ENCODE data around the gene MBL2. TPM values are rescaled to one million over a fixed set of nuclear protein-coding genes. Genes with fewer than 3 reads are reported as not detected.

MBL2 gene
- total RNA-seq, 1 donor from 2014 or later: not detected

GRCh38 chr10:52746169-52746568, 26.4 kb downstream of the MBL2 start:
- ATAC-seq: no peak
- intact Hi-C loops (cut with DNase I): no loop called here

DNA sequence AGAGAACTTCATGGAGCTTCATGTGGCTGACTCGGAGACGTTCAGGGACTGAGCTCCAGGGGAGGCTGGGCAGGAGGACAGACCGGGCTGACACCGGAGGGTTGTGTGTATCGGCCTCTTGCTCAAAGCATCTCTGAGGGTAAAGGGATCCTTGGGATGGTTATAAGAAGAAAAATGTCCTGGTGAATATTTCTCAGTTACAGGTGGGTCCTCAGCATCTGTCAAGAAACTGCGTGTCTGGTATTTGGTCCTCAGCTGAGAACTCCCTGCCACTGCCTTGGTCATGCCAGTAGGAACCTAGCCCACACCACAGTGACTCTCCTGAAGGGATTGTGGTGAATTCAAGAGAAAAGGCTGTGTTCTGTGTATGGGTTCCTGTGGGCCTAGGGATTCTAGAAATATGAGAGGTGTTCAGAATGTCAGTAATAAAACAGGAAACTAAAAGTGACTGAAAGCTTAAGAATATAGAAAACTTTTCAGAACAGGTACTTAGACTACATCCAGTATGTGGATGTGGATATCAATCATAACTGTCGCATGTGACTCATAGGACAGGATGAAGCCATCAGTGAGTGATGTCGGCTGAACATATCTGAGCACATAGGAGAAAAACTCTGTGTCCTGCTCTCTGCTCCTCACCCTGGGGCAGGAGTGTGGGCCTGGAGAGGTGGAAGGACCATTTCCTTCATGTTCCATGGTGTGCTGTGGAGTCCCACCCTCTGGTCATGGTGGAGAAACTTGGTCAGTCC, 28.4 kb downstream of the MBL2 start:
- DNase-seq (ENCODE audit: missing footprints) (no peak), ATAC-seq (no peak)
- intact Hi-C loops (cut with DNase I): no loop called here

More at GRCh38 chr10:52746169-52746568, 26.4 kb downstream of the MBL2 start:
- DNase-seq (ENCODE audit: missing footprints): no peak

DNA sequence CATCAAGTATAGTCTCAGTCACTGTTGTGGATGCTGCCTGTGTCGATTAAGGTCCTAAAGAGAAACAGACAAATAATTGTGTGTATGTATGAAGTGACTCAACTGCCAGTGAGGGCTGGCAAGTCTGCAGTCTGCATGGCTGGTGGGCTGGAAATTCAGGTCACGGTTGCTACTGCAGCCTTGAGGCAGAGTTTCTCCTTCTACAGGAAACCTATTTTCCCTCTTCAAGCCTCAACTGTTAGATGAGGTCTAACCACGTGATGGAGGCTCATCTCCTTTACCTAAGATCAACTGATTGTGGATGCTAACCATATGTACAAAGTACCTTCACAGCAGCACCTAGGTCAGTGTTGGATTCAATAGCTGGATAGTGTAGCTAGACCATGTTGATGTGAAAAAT, 29.9 kb downstream of the MBL2 start:
- ATAC-seq: no peak
- no peak for DNase-seq (ENCODE audit: missing footprints)
- intact Hi-C loops (cut with DNase I): no loop called here

- DNase-seq (ENCODE audit: missing footprints): no peak
- intact Hi-C loops (cut with DNase I): loop anchor here (2.0 kb wide), 1 partner anchor 39 kb away; no protein-coding TSS in a partner anchor
Observed at GRCh38 chr10:52741851-52742250, 30.7 kb downstream of the MBL2 start.

GRCh38 chr10:52740913-52741675, 31.5 kb downstream of the MBL2 start:
- DNase-seq (ENCODE audit: missing footprints) (no peak), ATAC-seq (no peak)
- intact Hi-C loops (cut with DNase I): loop anchor here (2.0 kb wide), 1 partner anchor 40 kb away; no protein-coding TSS in a partner anchor

More at GRCh38 chr10:52741851-52742250, 30.7 kb downstream of the MBL2 start:
- ATAC-seq: no peak

GRCh38 chr10:52740155-52740549, 32.4 kb downstream of the MBL2 start:
- intact Hi-C loops (cut with DNase I): loop anchor here (2.0 kb wide), 1 partner anchor 41 kb away; no protein-coding TSS in a partner anchor
- ATAC-seq: no peak
- DNase-seq (ENCODE audit: missing footprints): no peak

GRCh38 chr10:52739380-52740154, 33.0 kb downstream of the MBL2 start:
- intact Hi-C loops (cut with DNase I): loop anchor here (2.0 kb wide), 1 partner anchor 41 kb away; no protein-coding TSS in a partner anchor
- ATAC-seq (no peak), DNase-seq (ENCODE audit: missing footprints) (no peak)

- ATAC-seq (no peak), DNase-seq (ENCODE audit: missing footprints) (no peak)
- intact Hi-C loops (cut with DNase I): no loop called here
Observed at GRCh38 chr10:52738951-52739350, 33.6 kb downstream of the MBL2 start.

DNA sequence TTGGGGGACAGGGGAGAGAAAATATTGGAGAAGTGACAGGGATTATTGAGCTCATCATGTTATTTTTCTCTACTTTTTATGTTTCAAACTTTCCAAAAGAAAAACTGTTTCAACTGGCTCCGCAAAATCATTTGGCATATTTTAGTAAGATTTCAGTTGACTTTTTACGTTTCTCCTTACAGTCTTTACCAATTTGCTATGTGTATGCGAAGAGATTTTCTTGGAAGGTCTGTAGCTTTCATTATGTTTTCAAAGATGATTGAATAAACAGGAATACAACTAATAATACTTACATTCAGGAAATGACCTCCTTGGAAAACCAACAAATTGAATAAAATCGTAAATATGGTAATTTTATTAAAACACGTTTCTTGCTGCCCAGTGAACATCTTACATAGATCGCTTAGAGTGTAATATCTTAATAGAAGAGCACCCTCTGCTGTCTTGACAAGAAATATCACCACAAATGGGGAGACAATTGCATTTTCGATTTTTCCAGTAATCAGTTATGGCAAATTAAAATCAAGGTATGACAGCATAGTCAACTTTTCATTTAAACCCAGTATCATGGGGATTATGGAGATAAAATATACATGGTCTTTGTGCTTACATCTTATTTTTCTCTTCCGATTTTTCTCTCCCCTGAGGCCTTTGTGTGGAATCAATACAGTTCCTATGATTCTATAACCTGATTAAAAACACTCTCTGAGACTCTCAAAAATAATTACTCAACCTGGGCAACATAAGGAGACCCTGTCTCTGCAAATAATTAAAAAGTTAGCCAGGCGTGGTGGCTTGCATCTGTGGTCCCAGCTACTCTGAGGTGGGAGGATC, 43.1 kb downstream of the MBL2 start:
- DNase-seq (ENCODE audit: missing footprints) (no peak), ATAC-seq (no peak)
- intact Hi-C loops (cut with DNase I): loop anchor here (1.0 kb wide), 1 partner anchor 85 kb away; no protein-coding TSS in a partner anchor

- no peak for DNase-seq (ENCODE audit: missing footprints)
- ATAC-seq: no peak
- intact Hi-C loops (cut with DNase I): no loop called here
Observed at GRCh38 chr10:52720018-52720417, 52.6 kb downstream of the MBL2 start.
